Stimulated activated CD4-positive, alpha-beta T cell treated with anti-CD3 and anti-CD28 coated beads, Interleukin-15, amount 100 ng/mL, for 24 hours (primary cell): ENCODE data around the gene GOLGB1.
"Not testable (repeated sequence)": the region's sequence is repeated elsewhere in the genome, so short reads cannot be mapped to it uniquely, and the experiment has no call there.

Experiments
- DNase-seq: peaks from one replicate; pipeline ENCODE4 v3.0.0-alpha.2; 2020

GOLGB1 gene

DNA sequence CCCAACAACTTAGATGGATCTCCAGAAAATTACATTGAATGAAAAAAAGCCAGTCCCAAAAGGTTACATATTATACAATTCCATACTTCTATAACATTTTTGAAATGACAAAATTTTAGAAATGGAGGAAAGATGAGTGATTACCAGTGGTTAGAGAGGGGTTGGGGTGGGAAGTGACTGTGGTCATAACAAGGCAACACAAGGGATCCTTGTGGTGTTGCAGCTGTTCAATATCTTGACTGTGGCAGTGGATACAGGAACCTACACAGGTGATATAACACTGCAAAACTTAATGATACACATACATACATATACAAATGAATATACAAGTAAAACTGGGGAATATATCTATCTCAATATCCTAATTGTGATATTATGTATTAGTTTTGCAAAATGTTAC, 9.6 kb downstream of the GOLGB1 start:
- DNase-seq = no peak

DNA sequence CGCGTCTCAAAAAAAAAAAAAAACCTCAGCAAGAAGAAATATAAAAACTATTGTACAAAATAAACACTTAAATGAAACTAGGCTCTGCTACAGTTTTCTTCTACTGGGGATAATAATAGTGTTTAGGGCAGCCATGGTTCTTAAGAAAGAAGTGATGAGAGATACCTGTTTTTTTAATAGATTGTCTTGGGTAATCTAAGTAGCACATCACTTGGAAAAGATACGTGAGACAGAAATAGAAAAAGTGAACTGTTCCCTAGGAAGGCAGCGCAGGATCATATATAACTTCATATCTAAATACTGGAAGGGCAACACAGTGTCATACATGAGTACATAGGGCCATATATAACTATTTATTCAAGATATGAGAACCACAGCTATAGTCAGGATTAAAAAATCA, 11.9 kb downstream of the GOLGB1 start:
- DNase-seq = no peak

DNA sequence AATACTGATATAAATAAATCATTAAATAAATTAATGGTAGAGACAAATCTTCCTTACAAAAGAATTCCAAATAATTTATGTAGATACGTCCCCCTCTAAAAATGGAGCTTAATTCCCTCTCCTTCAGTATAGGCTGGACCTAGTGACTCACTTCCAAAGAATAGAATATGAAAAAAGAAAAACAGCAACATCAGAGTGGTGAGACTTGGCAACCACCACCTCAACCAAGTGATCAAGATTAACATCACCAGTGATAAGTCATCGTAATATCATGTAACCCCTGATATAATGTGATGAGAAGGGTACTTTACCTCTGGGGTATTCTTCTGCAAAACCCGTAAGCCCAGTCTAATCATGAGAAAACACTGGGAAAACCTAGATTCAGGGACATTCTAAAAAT, 13.4 kb downstream of the GOLGB1 start:
- DNase-seq = no peak

DNA sequence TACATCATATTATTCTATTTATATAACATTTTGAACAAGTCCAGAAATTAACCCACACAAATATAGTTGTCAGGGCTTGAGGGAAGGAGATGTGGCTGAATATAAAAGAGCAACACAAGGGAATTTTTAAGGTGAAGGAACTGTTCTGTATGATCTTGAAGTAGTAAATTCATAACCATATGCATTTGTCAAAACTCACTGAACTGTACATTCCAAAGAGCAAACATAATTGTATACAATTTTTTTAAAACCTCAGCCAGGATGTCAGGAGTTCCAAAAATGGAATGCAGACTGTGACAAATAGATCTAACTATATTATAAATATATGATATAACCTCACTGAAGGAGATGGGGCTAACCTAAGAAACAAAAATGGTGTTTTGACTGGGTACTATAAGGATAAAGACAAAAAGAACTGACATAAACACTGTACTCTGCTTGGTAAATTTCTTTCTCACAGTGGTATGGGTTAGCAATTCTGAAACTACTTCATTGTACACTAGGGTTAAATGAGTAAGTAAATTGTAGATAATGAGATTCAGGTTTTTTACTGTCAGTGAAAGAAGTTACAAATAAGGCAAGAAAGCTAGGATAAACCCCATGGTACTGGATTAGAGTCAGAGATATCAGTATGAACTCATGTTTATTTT, 14.4 kb downstream of the GOLGB1 start:
- DNase-seq = no peak

DNA sequence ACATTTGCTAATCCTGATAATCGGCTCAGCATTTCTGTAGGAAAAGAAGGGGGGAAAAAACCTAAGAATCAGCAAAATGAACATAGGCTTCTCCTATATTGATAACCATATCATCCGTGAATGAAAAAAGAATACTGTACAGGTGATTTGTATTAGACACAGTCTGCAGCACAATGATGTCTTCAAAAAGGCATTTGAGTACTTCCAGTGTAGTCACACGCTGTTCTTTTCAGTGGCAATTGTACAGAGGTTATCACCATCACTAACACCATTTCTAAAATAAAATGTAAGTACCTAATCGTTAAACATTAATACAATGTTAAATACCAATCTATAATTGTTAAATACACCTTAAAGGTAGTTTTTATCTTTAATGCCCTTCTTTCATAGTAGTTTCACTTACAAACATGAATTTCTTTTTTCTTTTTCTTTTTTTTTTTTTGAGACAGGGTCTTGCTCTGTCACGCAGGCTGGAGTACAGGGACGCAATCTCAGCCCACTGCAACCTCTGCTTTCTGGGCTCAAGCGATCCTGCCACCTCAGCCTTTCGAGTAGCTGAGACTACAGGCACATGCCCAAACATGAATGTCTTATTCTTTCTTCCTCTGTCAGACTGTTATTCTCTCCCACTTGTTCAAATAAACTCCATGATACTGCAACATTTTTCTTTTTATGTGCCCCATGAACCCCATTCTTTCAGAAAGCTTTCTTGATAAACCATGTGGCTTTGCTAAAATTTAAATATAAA, 18.4 kb downstream of the GOLGB1 start:
- no peak for DNase-seq

DNA sequence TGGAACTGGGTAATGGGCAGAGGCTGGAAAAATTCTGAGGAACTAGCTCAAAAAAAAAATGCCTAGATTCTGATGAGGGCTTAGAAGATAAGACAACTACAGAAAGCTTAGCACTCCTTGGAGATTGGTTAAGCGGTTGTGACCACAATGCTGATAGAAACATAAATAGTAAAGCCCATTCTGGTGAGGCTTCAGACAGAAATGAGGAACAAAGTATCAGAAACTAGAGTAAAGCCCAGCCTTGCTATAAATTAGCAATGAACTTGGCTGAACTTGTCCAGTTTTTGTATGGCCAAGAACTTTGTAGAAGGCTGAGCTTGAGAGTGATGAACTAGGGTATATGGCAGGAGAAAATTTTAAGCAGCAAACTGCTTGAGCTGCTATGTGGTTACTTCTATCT, 25.4 kb downstream of the GOLGB1 start:
- no peak for DNase-seq

DNA sequence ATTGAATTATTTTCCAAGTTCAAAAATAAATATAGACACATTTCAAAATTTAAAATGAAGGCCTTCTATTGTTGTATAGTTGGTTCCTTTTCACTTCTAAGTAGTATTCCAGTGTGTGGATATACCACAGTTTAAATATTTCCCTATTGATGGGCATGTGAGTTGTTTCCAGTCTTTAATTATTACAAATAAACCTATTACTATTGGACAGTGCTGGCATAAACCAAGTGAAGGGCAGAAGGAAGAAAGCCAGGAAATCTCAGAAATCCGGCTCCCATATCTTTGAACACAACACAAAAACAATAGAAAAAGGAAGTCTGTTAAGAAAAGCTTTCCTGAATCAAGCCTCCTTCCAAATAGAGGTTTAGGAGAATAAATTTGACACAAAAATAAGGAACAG, 26.1 kb downstream of the GOLGB1 start:
- DNase-seq = no peak

DNA sequence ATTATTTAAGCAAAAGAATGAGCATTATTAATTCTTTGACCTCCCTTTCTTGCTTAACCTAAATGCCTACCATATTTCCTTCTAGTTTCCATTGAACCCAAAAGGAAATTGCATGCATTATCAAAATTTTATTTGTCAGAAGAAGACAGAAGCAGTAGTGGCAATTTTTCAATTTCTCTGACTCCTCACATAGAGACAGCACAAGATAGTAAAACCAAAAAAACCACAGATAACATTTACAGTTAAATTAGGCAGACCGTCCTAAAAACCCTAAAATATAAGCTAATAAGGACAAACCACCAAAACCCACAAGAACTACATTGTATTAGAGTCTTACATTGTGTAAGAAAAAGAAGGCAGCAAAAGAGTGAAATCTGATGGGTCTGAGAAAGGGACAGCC, 27.1 kb downstream of the GOLGB1 start:
- DNase-seq = no peak

DNA sequence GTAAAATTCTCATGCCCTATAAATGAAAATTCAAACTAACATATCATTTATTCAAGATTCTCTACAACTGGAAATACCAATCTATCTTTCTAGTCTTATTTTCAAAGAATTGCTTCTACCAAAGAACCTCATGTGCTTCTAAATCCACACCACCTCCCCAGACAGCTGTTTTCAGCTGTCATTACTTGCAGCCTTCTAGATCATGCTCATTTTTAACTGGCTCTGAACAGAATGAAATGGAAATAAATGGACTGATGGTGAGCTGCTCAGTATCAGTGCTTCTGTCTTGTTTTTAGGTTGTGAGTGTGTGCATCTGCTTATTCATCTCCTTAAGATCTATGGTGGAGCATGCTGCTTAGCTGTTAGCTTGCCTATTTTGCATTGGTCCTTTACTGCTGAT, 29.4 kb downstream of the GOLGB1 start:
- DNase-seq = no peak

DNA sequence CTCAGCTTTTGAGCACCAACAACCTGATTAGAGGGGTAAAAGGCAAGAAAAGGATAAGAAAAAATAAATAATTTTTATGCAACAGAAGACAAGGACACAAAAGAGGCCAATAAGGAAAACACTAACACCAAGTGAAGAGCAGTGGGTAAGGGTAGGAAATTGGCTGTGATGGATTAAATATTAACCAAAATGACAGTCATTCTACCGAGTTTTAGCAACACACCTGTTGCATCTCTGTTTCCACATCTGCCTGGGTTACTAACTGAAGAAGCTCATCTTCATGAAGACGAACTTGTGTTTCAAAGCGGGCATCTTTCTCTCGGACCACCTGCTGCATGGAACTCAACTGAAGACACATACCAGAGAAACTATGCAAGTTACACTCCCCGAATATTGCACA, 30.1 kb downstream of the GOLGB1 start:
- DNase-seq = no peak

DNA sequence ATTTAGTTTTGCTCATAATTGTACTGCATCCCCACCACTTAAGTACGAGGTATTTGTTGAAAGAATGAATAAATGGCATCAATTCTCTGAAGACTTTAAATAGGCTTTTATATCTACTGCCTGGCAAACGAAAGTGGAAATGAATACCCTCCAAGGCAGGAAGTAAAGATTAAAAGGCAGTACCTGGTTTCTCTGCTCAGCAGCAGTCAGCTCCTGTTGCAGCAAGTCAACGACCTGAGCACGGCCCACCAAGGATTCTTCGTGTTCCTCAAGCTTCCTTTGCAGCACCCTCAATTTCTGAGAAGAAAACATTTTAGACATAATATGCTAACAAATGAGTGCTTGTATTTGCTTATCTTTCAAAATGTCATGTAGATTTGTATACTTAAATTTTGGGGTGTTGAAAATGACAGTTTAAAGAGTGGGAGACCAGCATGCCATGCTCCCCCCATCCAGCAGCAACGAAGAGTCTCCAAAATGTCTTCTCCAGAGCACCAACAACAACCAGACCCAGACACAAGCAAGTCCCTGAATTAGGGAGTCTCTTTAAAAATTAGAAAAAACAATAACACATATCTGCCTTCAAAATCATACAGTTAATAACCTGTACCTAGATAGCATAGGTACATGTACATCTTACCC, 31.2 kb downstream of the GOLGB1 start:
- no peak for DNase-seq

DNA sequence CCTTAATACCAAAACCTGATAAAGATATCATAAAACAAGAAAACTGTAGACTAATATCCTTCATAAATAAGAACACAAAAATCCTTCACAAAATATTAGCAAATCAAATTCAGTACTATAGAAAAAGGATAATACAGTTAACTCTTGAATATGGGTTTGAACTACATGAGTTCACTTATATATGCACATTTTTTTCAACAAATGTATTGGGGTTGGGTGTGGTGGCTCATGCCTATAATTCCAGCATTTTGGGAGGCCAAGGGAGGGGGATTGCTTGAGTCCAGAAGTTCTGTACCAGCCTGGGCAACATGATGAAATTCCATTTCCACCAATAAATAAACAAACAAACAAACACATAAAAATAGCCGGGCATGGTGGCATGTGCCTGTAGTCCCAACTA, 39.2 kb downstream of the GOLGB1 start:
- no peak for DNase-seq

DNA sequence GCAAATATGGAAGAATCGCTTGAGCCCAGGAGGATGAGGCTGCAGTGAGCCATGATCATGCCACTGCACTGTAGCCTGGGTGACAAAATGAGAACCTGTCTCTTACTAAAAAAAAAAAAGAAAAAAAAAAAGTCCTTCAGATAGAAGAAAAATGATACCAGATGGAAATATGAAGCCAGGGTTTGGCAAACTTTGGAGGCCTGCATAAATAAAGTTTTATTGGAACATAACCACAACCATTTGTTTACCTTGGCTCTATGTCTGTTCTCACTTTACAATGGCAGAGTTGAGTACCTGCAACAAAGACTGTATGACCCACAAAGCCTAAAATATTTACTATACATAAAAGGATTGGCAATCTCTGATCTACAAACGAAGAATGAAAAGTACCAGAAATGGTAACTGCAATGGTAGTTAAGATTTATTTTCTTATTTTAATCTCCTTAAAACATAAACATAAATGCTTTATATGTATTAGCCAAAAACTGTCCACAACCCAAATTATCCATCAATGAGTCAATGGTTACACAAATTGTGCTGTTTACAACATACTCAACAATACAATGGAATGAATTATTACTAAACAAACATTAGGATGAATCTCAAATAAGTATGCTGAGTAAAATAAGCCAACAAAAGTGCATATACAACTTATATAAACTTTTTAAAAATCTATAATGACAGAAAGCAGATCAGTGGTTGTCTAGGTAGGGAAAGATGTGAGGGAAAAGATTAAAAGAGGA, 41.8 kb downstream of the GOLGB1 start:
- no peak for DNase-seq

DNA sequence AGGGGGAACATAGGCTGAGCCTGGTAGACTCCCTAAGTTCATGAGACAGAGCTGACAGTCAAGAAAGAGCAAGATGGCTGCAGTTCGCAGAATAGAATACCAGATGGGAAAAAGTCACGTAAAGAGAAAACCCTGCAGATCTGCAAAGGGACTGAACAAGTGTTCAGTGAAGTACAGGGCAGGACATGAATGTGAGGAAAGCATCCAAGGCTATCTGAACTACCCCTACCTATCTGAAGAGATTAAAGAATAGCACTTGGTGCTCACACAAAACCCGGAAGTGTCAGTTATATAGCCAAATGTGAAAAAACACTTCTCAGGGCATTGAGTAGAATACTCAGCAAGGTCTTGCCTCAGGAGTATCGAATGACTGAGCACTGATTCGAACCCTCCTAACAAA, 44.0 kb downstream of the GOLGB1 start:
- no peak for DNase-seq

DNA sequence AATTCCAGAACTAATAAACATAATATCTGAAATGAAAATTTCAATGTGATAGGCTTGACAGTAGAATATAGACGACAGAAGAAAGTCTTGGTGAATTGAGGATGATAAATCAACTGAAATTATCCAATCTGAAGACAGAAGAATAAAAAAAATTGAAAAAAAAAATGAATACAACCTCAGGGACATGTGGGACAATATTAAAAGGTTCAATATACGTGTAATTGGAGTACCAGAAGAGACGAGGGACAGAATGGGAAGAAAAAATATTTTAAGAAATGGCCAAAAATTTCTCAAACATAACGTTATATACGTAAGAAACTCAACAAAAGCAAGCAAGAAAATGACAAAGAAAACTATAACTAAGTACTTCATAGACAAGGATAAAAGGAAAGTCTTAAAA, 45.6 kb downstream of the GOLGB1 start:
- DNase-seq = no peak

DNA sequence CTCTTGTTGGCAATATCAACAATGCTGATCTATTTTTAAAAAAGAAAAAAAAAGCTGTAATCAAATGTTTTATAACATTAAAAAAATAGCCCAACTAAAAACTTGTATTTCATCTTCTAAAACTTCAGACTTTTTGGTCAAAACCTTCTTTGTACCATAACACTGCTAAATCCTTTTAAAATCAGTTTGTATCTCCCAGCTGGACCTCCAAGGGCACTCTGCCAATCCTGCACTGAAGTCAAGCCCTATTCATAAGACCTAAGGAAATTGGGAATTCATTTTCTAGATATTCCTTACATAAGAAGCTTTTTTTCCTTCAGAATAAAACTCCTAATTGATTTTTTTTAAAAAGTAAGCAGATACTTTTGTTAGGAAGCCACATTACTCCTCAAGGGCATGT, 50.6 kb downstream of the GOLGB1 start:
- DNase-seq = no peak

DNA sequence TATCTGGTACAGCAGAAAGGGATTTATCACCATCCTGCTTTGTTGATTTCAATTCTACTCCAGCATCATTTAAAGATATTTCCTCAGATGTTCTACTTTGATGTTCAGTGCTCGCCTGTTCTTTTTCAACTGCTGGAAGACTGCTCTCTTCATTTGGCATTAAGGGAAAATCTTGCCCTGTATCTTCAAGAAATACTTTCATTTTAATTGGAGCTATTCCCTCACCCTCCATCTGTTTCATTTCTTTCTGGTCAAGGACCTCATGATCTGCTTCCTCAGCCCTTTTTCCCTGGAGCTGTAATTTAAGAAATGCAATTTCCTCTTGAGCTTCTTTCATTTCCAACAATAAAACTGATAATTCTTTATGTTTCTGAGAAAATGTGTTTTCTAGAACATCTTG, 51.1 kb downstream of the GOLGB1 start:
- DNase-seq = no peak

DNA sequence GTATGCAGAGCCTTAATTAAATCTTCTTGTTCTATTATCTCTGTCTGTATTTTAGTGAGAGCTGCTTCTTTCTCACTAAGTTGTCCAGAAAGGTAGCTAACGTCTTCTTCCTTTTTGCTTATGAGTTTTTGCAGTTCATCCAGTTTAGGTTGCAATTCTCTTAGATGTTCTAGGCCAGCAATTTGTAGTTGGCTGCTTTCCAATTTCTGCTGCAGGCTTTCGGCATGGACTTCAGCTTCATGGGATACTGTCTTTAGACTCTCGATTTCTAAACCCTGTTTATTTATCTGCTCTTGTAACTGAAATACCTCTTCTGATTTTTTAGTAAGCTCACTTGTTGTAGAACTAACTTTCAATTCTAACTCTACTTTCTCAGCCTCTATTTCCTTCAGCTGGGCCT, 53.4 kb downstream of the GOLGB1 start:
- DNase-seq = no peak

DNA sequence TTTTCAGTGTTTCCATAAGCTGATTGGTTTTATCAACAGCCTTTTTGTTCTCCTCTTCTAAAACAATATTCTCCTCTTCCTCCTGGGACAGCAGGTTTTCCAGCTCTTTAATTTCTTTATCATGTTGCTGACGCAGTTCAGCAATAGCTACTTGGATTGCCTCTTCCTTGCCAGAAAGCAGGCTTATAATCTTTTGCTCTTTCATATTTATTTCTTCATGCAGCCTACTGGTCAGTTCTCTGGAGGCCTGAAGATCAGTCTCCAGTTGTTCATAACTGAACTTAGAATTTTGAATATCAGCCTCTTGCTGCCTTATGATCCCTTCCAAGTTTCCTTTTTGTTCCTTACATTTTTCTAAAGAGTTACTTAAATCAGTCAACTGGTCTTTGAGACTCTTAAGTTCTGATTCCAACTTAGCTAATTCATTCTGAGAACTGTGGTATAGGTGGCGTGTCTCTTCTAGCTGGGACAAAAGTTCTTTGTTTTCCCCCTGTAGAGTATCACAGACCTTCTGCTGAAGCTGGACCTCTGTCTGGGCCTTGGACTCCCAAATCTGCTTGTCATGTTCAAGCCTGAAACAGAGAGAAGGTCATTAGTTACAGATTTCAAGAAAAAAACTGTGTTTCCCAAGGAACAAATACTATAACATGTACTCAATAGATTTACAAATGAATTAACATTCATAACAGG, 57.4 kb downstream of the GOLGB1 start:
- DNase-seq = no peak

DNA sequence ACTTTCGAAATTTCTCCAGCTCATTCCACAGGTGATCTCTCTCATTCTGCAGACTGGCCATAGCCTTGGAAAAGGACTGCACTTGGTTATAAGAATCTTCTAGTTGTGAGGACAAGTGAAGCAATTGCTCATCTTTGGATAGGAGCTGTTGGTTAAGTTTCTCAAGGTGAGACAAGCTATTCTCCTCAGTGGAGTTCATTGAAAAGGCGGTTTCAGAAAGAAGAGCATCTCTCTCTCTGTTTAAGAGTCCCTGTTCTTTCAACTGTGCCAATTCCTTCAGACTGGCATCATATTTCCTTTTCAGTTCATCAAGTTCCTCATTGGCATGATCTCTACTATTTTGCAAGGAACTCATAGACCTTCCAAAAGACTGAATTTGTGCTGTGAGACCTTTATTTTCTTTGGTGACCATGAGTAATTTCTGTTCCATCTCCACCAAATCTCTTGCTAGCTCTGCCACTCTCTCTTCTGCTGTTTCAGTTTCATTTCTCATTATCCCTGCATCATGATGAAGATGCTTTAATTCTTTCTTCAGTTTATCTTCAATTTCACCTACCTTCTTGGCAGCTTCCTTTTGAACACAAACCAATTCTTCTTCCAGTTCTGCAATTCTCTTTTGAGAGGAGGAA, 58.6 kb downstream of the GOLGB1 start:
- no peak for DNase-seq

DNA sequence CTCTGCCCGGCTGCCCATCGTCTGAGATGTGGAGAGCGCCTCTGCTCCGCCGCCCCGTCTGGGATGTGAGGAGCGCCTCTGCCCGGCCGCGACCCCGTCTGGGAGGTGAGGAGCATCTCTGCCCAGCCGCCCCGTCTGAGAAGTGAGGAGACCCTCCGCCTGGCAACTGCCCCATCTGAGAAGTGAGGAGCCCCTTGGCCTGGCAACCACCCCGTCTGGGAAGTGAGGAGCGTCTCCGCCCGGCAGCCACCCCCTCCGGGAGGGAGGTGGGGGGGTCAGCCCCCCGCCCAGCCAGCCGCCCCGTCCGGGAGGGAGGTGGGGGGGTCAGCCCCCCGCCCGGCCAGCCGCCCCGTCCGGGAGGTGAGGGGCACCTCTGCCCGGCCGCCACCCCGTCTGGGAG, 60.8 kb downstream of the GOLGB1 start:
- DNase-seq = not testable (repeated sequence)

DNA sequence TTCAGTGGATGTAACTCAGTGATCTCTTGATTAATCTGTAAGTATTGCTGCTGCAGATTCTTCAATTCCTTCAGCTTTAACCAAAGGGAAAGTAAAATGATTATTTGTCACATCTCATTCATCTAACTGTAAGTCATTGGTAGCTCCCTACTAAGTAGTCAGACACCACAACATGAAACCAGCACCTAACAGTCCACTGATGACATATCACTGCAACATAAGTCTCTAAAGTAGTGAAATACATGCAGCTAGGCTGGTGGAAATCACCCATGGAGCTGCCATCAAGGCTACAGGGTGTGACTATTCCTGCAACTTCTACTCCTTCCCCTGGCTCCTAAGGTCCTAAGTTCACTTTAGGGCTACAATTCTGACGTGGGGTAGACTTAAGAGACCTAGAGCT, 67.7 kb downstream of the GOLGB1 start:
- DNase-seq = no peak

DNA sequence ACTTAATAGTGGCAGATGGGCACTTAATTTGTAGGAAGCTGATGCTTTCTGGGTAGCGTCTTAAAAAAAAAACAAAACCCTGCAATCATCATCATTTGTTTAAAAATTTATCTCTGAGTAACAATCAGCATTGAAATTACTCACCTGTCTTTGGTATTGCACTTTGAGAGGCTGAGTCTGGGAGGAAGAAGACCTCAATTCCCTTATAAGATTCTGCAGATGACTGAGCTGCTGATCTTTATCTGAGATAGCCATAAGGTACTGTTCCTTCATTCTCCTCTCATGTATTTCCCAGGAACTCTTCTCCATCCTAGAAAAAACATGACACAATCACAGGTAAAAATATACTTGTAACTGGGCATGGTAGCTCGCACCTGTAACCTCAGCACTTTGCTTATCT, 72.4 kb downstream of the GOLGB1 start:
- no peak for DNase-seq
